ENCODE data around the gene VWA8.

DNA sequence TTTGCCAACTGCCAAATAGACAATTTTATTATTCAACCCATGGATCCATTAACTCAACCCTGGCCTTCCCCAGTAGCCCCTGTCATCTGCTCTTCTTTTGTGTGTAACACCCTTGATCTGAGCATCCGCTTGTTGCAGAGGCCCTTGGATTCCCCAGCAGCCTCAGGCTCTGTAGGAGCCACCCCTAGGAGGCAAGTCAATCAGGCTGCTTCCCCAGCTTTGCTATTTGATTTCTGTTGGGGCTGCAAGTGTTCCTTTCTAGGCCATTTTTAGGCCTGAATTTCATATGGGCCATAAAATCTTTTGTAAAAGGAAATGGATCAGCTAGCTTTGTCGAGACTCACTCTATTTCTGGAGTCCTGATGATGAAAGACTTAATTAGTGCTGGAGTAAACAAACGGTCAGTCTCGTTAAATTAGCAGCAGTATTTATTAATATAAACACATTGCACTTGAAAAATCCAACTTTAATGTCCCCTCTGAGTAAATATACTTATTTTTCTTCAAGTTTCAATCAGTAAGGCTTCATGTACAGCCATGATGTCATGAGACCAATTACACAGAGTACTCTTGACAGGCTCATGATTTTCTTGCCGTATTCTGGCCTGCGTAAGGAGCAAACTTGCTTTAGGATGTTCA lies 398.2 kb downstream of the VWA8 start:
- TF ChIP-seq POLR2A (IDR thresholded peaks at IDR 0.05) (no peak), POLR2AphosphoS5 (IDR thresholded peaks at IDR 0.05) (no peak)
